Sigmoid colon (tissue), 7 donors: Measurements from ENCODE around the gene NCAPH2. TPM values are rescaled to one million over a fixed set of nuclear protein-coding genes. Genes with fewer than 3 reads are reported as not detected.

Experiments
- DNase-seq: peaks from one replicate; pipeline ENCODE4 v3.0.0-alpha.2; 2019
- H3K27ac ChIP-seq, 4 donors: fragments of 200-600 bp; sonication (generic); one replicate each; pipeline ENCODE4 v1.5.1; 2016 to 2019; ENCODE audit warnings: mild to moderate bottlenecking in 1 of 4
- H3K27me3 ChIP-seq, 3 donors: fragments of 200-600 bp; sonication (generic); one replicate each; pipeline ENCODE4 v1.5.1; 2019; ENCODE audit warnings: mild to moderate bottlenecking in 1 of 3
- H3K36me3 ChIP-seq, 4 donors: fragments of 200-600 bp; sonication (generic); one replicate each; pipeline ENCODE4 v1.5.1; 2016 to 2019
- H3K4me1 ChIP-seq, 4 donors: fragments of 200-600 bp; sonication (generic); one replicate each; pipeline ENCODE4 v1.5.1; 2017 to 2019
- H3K4me3 ChIP-seq, 4 donors: fragments of 200-600 bp; sonication (generic); one replicate each; pipeline ENCODE4 v1.5.1; 2017 to 2019; ENCODE audit warnings: mild to moderate bottlenecking in 2 of 4, moderate library complexity in 1 of 4
- H3K9me3 ChIP-seq, 4 donors: fragments of 200-600 bp in 3 of 4; sonication (generic) in 3 of 4; one replicate each; pipeline versions ENCODE4 v1.5.1 to v1.6.1; 2013 to 2019
- EP300 ChIP-seq, 4 donors: sonication (generic); formaldehyde crosslinking; IDR thresholded peaks; one replicate each; pipeline ENCODE4 v1.6.1; 2017; ENCODE audit warnings: antibody characterized with exemption in 4 of 4
- POLR2A ChIP-seq, 2 donors: fragments of 450-650 bp; IDR thresholded peaks; one replicate each; pipeline ENCODE4 v1.6.1; 2016; ENCODE audit warnings: antibody characterized with exemption in 2 of 2, mild to moderate bottlenecking in 2 of 2, moderate library complexity in 2 of 2
- POLR2AphosphoS5 ChIP-seq, 4 donors: sonication (generic); formaldehyde crosslinking; IDR thresholded peaks; one replicate each; pipeline ENCODE4 v1.6.1; 2017; ENCODE audit warnings: antibody characterized with exemption in 4 of 4
- WGBS, 2 donors: extraction: QIAGEN DNeasy Blood & Tissue Kit; methylation state at CpG; one replicate each; pipeline ENCODE4 v1.1.7; 2013; 5-methylcytosine and 5-hydroxymethylcytosine counted together
- intact Hi-C: fragments of 100-400 bp; cut with DNase I; formaldehyde crosslinking; loops from one replicate; pipeline ENCODE4 v1.15.1; 2023
- polyA plus RNA-seq, 3 donors: library from polyadenylated mRNA; stranded (reverse); fragments of 200-250 nt; gene quantifications; one replicate each; pipeline ENCODE4 v1.2.3, GENCODE V29; 2013
- total RNA-seq, 4 donors: library from RNA; depleted of rRNA; stranded (reverse); fragments of >200 nt; gene quantifications; one replicate each; pipeline ENCODE4 v1.1.0, GENCODE V29; 2016
- TF ChIP-seq, protein P1 (sequence below), 4 experiments: fragments of 450-650 bp in 3 of 4; fragments of 200-600 bp in 1 of 4; IDR thresholded peaks; one replicate each; pipeline ENCODE4 v1.5.1; 2016 to 2019; ENCODE audit warnings: antibody characterized with exemption in 4 of 4, mild to moderate bottlenecking in 3 of 4, moderate library complexity in 2 of 4
- donor health status: healthy with polysubstance abuse.
- donor health status: Bipolar disorder and iron deficiency.
- donor health status: healthy.

NCAPH2 gene
- total and polyA plus RNA-seq, 7 donors = 20.3 to 54.0 (median 34.8) TPM

DNA sequence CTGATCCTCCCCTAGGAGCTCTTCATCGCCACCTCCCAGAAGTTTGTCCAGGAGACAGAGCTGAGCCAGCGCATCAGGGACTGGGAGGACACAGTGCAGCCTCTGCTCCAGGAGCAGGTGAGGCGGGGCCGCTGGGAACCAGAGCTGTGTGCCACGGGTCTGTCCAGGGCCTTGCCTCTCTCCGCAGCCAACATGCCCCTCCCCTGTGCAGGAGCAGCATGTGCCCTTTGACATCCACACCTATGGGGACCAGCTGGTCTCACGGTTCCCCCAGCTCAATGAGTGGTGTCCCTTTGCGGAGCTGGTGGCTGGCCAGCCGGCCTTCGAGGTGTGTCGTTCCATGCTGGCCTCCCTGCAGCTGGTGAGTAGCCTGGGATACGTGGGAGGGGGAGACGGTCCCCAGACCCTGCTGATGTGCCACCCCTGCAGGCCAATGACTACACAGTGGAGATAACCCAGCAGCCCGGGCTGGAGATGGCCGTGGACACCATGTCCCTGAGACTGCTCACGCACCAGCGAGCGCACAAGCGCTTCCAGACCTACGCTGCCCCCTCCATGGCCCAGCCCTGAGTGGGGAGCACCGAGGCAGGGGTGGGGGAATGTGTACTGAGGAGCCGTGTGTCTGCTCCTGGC is 14.9 kb downstream of the NCAPH2 start:
- no peak for DNase-seq
- Histone ChIP-seq H3K27ac (no peak overlapping the region), H3K4me1 (peaks cover 0 to 38% (median 26%) of the 10 kb centered on the region in 4 donors), H3K36me3 (peaks cover 39 to 63% (median 44%) of the 10 kb centered on the region in 4 donors), H3K9me3 (no peaks in the 10 kb centered on the region), H3K4me3 (no peak overlapping the region), H3K27me3 (no peaks in the 10 kb centered on the region)
- intact Hi-C loops = no loop called here
- WGBS, 2 donors = 73 to 89% methylated on average over 22 of the region's 22 CpGs
- TF ChIP-seq, protein P1, sequence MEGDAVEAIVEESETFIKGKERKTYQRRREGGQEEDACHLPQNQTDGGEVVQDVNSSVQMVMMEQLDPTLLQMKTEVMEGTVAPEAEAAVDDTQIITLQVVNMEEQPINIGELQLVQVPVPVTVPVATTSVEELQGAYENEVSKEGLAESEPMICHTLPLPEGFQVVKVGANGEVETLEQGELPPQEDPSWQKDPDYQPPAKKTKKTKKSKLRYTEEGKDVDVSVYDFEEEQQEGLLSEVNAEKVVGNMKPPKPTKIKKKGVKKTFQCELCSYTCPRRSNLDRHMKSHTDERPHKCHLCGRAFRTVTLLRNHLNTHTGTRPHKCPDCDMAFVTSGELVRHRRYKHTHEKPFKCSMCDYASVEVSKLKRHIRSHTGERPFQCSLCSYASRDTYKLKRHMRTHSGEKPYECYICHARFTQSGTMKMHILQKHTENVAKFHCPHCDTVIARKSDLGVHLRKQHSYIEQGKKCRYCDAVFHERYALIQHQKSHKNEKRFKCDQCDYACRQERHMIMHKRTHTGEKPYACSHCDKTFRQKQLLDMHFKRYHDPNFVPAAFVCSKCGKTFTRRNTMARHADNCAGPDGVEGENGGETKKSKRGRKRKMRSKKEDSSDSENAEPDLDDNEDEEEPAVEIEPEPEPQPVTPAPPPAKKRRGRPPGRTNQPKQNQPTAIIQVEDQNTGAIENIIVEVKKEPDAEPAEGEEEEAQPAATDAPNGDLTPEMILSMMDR (IDR thresholded peaks at IDR 0.05) = no peak
- TF ChIP-seq EP300 (IDR thresholded peaks at IDR 0.05) (no peak), POLR2AphosphoS5 (IDR thresholded peaks at IDR 0.05) (no peak), POLR2A (IDR thresholded peaks at IDR 0.05) (no peak)

DNA sequence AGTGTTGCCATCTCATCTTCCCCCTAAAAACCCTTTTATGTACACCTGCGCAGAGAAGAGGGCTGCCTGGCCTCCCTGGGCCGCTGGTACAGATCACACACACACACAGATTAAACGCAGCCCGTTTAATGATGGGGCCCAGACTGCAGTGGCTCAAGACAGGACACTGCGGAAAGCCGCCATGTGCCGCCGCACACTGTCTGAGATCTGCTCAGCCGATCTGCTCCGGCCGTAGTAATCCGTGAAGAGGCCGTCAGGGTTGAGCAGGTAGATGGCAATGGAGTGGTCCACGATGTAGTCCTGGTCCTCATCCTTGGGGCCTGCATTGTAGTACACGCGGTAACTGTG is 15.4 kb downstream of the NCAPH2 start:
- H3K9me3 ChIP-seq = no peaks in the 10 kb centered on the region
- intact Hi-C loops = no loop called here
- no peak overlapping the region for H3K4me3 ChIP-seq
- no peaks in the 10 kb centered on the region for H3K27me3 ChIP-seq
- H3K27ac ChIP-seq = no peak overlapping the region
- peaks cover 0 to 39% (median 26%) of the 10 kb centered on the region in 4 donors for H3K4me1 ChIP-seq
- 76 to 92% methylated on average over 16 of the region's 16 CpGs for WGBS, 2 donors
- peaks cover 34 to 58% (median 40%) of the 10 kb centered on the region in 4 donors for H3K36me3 ChIP-seq
- DNase-seq = no peak
- TF ChIP-seq, protein P1 (IDR thresholded peaks at IDR 0.05) = no peak
- no peak for TF ChIP-seq EP300 (IDR thresholded peaks at IDR 0.05)
- no peak for TF ChIP-seq POLR2A (IDR thresholded peaks at IDR 0.05)
- TF ChIP-seq POLR2AphosphoS5 (IDR thresholded peaks at IDR 0.05) = no peak

DNA sequence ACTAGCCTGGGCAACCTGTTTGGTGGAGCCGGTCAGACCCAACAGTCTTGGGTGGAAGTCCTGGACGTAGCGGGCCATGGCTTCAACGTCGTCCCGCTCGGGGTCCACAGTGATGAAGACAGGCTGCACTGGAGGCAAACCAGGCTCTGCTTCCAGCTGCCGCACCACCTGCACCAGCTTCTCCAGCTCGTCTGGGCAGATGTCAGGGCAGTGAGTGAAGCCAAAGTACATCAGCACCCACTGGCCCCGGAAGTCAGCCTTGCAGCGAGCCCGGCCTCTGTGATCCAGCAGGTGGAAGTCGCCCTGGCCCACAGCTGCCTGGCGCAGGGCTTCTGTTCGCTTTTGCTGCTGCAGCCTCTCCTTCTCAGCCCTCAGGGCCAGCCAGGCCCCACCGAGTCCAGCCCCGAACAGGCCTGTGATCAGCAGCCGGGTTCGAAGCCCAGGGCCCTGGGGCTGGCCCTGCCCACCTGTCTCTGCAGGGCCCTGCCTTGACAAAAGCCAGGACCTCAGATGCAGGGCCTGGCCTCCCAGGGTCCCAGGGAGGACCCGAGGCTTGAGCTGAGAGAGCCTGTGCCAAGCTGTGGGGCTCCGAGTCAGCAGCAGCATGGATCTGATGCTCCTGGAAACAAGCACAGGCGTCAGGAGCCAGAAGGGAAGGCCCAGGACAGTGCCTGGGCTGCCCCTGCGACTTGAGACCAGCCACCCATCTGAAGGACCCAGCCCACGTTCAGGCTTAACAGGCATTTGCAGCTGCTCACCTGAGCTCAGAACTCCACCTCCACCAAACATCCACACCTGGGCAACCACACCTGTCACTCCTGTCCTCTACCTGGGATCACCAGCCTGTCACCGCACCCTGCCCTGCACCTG is 16.0 kb downstream of the NCAPH2 start:
- intact Hi-C loops = loop anchor here (2.0 kb wide), 1 partner anchor 15 kb away; the partner anchor contains the start of gene NCAPH2
- peaks cover 28 to 52% (median 35%) of the 10 kb centered on the region in 4 donors for H3K36me3 ChIP-seq
- no peaks in the 10 kb centered on the region for H3K9me3 ChIP-seq
- WGBS, 2 donors = 30 to 72% methylated on average over 25 of the region's 25 CpGs
- H3K4me3 ChIP-seq = peak overlapping the region; percentile 48 to 81 (median 74)
- peaks cover 0 to 4% (median under 1%) of the 10 kb centered on the region in 3 donors for H3K27me3 ChIP-seq
- TF ChIP-seq POLR2A (IDR thresholded peaks at IDR 0.05) = no peak
- TF ChIP-seq EP300 (IDR thresholded peaks at IDR 0.05) = no peak
- TF ChIP-seq, protein P1 (IDR thresholded peaks at IDR 0.05) = no peak
- TF ChIP-seq POLR2AphosphoS5 (IDR thresholded peaks at IDR 0.05) = no peak
- peak overlapping the region in 1 of 4 donors; percentile 94 for H3K27ac ChIP-seq
- DNase-seq = peak; percentile 69
- peaks cover 0 to 43% (median 26%) of the 10 kb centered on the region in 4 donors for H3K4me1 ChIP-seq

DNA sequence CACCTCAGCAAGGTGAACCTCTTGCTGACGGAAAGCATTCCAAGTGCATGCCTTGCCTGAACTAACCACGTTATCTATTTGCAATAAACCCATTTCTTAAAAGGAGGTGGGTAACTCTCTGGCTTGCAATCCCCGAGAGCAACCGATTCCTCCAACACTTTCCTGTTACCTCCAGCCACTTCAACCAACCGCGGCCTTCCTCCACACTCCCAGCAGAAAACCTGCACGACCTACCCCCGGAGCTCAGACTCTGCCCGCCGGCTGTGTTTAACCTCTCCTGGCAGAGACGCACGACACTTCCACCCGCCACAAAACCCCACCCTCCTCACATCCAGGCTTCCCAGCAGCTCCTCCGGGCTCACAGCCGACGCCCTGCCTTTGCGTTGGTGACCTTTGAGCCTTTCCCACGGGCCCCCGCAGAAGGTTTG is 16.7 kb downstream of the NCAPH2 start:
- TF ChIP-seq POLR2AphosphoS5 (IDR thresholded peaks at IDR 0.05) = no peak
- no peak for TF ChIP-seq POLR2A (IDR thresholded peaks at IDR 0.05)
- TF ChIP-seq, protein P1 (IDR thresholded peaks at IDR 0.05) = no peak
- TF ChIP-seq EP300 (IDR thresholded peaks at IDR 0.05) = no peak
- WGBS, 2 donors = 2 to 7% methylated on average over 19 of the region's 19 CpGs
- DNase-seq = no peak
- peaks cover 0 to 50% (median 31%) of the 10 kb centered on the region in 4 donors for H3K4me1 ChIP-seq
- peaks cover 2 to 10% (median 7%) of the 10 kb centered on the region in 3 donors for H3K27me3 ChIP-seq
- H3K27ac ChIP-seq = peak overlapping the region; percentile 92 to 94 (median 94)
- intact Hi-C loops = loop anchor here (1.0 to 5.0 kb wide), 6 partner anchors 16 to 277 kb away; partner anchors contain the start of genes ARSA, CHKB, NCAPH2 and SYCE3
- no peaks in the 10 kb centered on the region for H3K9me3 ChIP-seq
- H3K36me3 ChIP-seq = peaks cover 23 to 45% (median 29%) of the 10 kb centered on the region in 4 donors
- peak overlapping the region; percentile 48 to 81 (median 74) for H3K4me3 ChIP-seq
